Epithelial cell of proximal tubule (primary cell): ENCODE measurements around the gene WFDC10B. TPM values are rescaled to one million over a fixed set of nuclear protein-coding genes. Genes with fewer than 3 reads are reported as not detected.
"Not testable (repeated sequence)": the region's sequence is repeated elsewhere in the genome, so short reads cannot be mapped to it uniquely, and the experiment has no call there.

Source experiments
- DNase-seq: peaks from one replicate; pipeline ENCODE4 v3.0.0-alpha.2; 2011; ENCODE audit warnings: low read depth
- H3K4me3 ChIP-seq: 2 replicates; pipeline ENCODE4 v1.5.1; 2011; ENCODE audit warnings: low read depth, mild to moderate bottlenecking, low read length
- total RNA-seq: library from RNA; depleted of rRNA; stranded (reverse); fragments of >200 nt; gene quantifications from 2 replicates; pipeline ENCODE4 v1.2.3, GENCODE V29; 2015
- TF ChIP-seq, protein P1 (sequence below): conservative IDR thresholded peaks from 2 replicates; pipeline ENCODE4 v1.5.1; 2012; ENCODE audit warnings: low read depth, mild to moderate bottlenecking, low read length

WFDC10B gene
- total RNA-seq, 1 donor from 2014 or later = not detected

DNA sequence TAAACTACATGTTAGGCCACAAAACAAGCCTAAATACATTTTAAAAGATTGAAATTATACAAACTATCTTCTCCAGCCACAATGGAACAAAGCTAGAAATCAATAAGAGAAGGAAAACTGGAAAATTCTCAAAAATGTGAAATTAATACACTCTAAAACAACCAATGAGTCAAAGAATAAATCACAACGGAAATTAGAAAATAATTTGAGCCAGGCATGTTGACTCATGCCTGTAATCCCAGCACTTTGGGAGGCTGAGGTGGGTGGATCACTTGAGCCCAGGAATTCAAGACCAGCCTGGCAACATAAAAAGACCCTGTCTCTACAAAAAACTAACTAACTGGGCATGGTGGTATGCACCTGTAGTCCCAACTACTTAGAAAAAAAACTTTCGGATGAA, 9.3 kb downstream of the WFDC10B start:
- TF ChIP-seq, protein P1, sequence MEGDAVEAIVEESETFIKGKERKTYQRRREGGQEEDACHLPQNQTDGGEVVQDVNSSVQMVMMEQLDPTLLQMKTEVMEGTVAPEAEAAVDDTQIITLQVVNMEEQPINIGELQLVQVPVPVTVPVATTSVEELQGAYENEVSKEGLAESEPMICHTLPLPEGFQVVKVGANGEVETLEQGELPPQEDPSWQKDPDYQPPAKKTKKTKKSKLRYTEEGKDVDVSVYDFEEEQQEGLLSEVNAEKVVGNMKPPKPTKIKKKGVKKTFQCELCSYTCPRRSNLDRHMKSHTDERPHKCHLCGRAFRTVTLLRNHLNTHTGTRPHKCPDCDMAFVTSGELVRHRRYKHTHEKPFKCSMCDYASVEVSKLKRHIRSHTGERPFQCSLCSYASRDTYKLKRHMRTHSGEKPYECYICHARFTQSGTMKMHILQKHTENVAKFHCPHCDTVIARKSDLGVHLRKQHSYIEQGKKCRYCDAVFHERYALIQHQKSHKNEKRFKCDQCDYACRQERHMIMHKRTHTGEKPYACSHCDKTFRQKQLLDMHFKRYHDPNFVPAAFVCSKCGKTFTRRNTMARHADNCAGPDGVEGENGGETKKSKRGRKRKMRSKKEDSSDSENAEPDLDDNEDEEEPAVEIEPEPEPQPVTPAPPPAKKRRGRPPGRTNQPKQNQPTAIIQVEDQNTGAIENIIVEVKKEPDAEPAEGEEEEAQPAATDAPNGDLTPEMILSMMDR = no peak
- DNase-seq = no peak
- H3K4me3 ChIP-seq = no peak overlapping the region

DNA sequence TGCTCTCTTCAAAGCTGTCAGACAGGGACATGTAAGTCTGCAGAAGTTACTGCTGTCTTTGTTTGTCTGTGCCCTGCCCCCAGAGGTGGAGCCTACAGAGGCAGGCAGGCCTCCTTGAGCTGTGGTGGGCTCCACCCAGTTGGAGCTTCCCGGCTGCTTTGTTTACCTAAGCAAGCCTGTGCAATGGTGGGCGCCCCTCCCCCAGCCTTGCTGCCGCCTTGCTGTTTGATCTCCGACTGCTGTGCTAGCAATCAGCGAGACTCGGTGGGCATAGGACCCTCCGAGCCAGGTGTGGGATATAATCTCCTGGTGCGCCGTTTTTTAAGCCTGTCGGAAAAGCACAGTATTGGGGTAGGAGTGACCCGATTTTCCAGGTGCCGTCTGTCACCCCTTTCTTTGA, 11.5 kb downstream of the WFDC10B start:
- H3K4me3 ChIP-seq = not testable (repeated sequence)

DNA sequence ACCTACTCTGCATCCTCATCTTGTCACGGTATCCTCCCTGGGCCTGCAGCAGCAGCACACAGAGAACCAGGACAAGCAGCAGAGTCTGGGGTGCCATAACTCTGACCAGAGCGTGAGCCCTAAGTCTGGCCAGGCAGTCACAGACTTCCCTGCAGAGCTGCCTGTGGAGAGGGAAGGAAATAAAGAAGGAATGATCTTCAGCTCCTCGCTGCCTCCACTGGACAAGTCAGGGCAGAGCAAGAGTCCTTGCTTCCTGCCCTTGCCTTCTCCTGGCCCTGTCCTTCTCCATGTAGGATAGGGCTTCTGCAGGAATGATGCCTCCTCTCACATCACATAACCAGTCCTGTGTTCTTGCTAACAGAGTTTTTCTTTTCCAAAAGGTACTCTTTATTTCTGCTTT, 18.9 kb downstream of the WFDC10B start:
- DNase-seq = no peak
- TF ChIP-seq, protein P1 = peak; percentile 40
- no peak overlapping the region for H3K4me3 ChIP-seq

More for the DNA sequence above, 11.5 kb downstream of the WFDC10B start:
- DNase-seq = not testable (repeated sequence)

DNA sequence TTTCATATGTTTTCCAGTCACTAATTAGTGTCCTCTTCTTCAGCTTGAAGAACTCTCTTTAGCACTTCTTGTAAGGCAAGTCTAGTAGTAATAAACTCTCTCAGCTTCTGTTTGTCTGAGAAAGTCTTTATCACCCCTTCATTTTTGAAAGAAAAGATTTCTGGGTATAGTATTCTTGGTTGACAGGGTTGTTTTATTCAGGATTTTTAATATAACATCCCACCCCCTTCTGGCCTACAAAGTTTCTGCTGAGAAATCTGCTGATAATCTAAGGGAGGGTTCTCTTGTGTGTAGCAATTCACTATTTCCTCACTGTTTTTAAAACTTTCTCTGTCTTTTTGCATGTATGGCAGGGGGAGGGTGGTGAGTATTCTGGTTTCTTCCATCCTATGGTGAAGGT, 25.2 kb downstream of the WFDC10B start:
- no peak for DNase-seq
- H3K4me3 ChIP-seq = no peak overlapping the region
- TF ChIP-seq, protein P1 = no peak

DNA sequence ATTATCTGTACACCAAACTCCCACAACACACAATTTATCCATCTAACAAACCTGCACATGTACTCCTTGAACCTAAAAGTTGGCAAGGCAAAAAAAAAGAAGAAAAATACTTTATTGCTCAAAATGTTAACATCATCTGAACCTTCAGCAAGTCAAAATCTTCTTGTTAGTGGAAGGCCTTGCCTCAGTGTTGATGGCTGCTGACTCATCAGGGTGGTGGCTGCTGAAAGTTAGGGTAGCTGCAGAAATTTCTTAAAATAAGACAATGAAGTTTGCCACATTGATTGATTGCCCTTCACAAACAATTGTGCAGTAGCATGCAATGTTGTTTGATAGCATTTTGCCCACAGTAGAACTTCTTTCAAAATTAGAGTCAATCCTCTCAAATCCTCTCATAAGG, 32.1 kb downstream of the WFDC10B start:
- no peak overlapping the region for H3K4me3 ChIP-seq
- TF ChIP-seq, protein P1 = no peak
- DNase-seq = no peak

DNA sequence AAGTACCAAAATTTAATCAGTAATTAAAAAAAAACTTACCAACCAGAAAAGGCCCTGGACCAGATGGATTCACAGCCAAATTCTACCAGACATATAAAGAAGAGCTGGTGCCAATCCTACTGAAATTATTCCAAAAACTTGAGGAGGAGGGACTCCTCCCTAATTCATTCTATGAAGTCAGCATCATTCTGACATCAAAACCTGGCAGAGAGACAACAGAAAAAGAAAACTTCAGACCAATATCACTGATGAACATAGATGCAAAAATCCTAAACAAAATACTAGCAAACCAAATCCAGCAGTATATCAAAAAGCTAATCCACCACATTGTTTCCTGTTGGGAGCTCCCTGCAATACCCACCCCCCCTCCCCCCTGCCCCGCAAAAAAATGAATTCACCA, 34.7 kb downstream of the WFDC10B start, which contains the start of gene WFDC11:
TSS of gene WFDC11 (minus strand) at position 101 of the 400 bp plus-strand sequence. CDS start 19,639 bp downstream, outside the sequence.
- TF ChIP-seq, protein P1 = no peak
- H3K4me3 ChIP-seq = no peak within 1 kb of the TSS
- no peak for DNase-seq

DNA sequence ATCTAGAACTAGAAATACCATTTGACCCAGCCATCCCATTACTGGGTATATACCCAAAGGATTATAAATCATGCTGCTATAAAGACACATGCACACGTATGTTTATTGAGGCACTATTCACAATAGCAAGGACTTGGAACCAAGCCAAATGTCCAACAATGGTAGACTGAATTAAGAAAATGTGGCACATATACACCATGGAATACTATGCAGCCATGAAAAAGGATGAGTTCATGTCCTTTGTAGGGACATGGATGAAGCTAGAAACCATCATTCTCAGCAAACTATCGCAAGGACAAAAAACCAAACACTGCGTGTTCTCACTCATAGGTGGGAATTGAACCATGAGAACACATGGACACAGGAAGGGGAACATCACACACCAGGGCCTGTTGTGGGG, 47.8 kb downstream of the WFDC10B start:
- H3K4me3 ChIP-seq, DNase-seq: not testable (repeated sequence)

DNA sequence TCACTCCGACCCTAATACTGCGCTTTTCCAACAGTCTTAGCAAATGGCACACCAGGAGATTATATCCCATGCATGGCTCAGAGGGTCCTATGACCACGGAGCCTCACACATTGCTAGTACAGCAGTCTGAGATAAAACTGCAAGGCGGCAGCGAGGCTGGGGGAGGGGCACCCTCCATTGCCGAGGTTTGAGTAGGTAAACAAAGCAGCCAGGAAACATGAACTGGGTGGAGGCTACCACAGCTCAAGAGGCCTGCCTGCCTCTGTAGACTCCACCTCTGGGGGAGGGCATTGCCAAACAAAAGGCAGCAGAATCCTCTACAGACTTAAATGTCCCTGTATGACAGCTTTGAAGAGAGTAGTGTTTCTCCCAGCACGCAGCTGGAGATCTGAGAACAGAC, 53.1 kb downstream of the WFDC10B start:
- not testable (repeated sequence) for DNase-seq, H3K4me3 ChIP-seq

DNA sequence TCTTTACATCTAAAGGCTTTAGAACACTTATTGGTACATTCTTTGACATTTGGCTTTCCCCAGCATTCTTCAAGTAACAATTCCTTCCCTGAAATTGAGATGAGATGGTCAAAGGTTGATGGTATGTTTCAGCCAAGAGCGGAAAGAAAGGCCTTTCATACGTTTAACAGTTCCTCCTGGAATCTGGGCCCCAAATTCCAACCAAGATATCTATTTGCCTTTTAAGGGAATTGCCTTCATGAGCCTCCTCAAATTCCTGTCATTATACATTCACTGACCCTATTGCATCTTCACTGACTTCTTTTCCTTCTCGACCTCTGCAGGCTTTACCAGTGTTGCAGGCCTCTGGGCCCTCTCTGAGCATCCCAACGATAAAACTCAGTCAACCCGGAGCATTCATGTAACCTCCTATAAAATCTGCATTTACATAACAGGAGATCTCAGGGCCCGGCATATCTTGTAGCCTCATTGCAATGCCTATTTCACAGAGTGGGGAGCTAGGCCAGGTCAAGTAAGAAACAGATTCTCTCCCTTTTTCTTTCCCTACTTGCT, 55.4 kb downstream of the WFDC10B start:
- TF ChIP-seq, protein P1 = no peak
- DNase-seq = no peak
- H3K4me3 ChIP-seq = no peak overlapping the region
